HFFc6 (cell line): ENCODE measurements around the gene IL36B. TPM values are rescaled to one million over a fixed set of nuclear protein-coding genes. Genes with fewer than 3 reads are reported as not detected.

Experiments used
- DNase-seq: peaks from one replicate; pipeline ENCODE4 v3.0.0-alpha.2; 2018
- H3K27ac Mint-ChIP-seq: 2 replicates; pipeline ENCODE4 v1.8.0; 2020; ENCODE audit warnings: mild to moderate bottlenecking, mixed read lengths
- H3K27me3 Mint-ChIP-seq: 2 replicates; pipeline ENCODE4 v1.8.0; 2021; ENCODE audit warnings: mild to moderate bottlenecking, moderate library complexity, mixed read lengths; ENCODE audit not compliant: insufficient read depth
- H3K36me3 Mint-ChIP-seq: 2 replicates; pipeline ENCODE4 v1.8.0; 2021; ENCODE audit warnings: low read depth, mixed read lengths
- H3K4me1 Mint-ChIP-seq: 2 replicates; pipeline ENCODE4 v1.8.0; 2020; ENCODE audit warnings: low read depth, mixed read lengths
- H3K4me3 Mint-ChIP-seq: 2 replicates; pipeline ENCODE4 v1.8.0; 2020; ENCODE audit warnings: mild to moderate bottlenecking, moderate library complexity, mixed read lengths
- H3K9me3 Mint-ChIP-seq: 2 replicates; pipeline ENCODE4 v1.8.0; 2020; ENCODE audit warnings: mild to moderate bottlenecking, mixed read lengths
- CTCF ChIP-seq: fragments of 200-600 bp; sonication (generic); IDR thresholded peaks from 2 replicates; pipeline ENCODE4 v1.5.0; 2021; ENCODE audit warnings: antibody characterized with exemption, mild to moderate bottlenecking
- total RNA-seq, 6 experiments: library from RNA; stranded (reverse); fragmentation: NEBNext Ultra II Directional; extraction: Animal tissue kit (Norgen Biotek cat#: 25700); gene quantifications; 2 replicates in 1 of 6; 3 replicates in 5 of 6; pipeline ENCODE4 v1.2.3, GENCODE V29; 2021

The IL36B gene
- total RNA-seq, 6 experiments from 2014 or later: not detected

GRCh38 chr2:113093613-113093977, 40.9 kb upstream of the IL36B start:
- no peak overlapping the region for H3K4me3 Mint-ChIP-seq
- DNase-seq: no peak
- no peak for TF ChIP-seq CTCF
- no peak overlapping the region for H3K27ac Mint-ChIP-seq
- peaks cover 7% of the 10 kb centered on the region for H3K27me3 Mint-ChIP-seq
- H3K36me3 Mint-ChIP-seq: no peaks in the 10 kb centered on the region
- no peaks in the 10 kb centered on the region for H3K4me1 Mint-ChIP-seq
- H3K9me3 Mint-ChIP-seq: peaks cover 13% of the 10 kb centered on the region; the same call in 1 of the 2 replicates

- TF ChIP-seq CTCF: no peak
- DNase-seq: no peak
- Mint-ChIP-seq H3K4me3 (no peak overlapping the region), H3K9me3 (peaks cover 13% of the 10 kb centered on the region; the same call in 1 of the 2 replicates), H3K27ac (no peak overlapping the region), H3K27me3 (peaks cover 4% of the 10 kb centered on the region), H3K36me3 (no peaks in the 10 kb centered on the region), H3K4me1 (no peaks in the 10 kb centered on the region)
Observed at GRCh38 chr2:113092864-113093612, 40.4 kb upstream of the IL36B start.

GRCh38 chr2:113091231-113091896, 38.7 kb upstream of the IL36B start:
- Mint-ChIP-seq H3K27me3 (peaks cover 4% of the 10 kb centered on the region), H3K4me3 (no peak overlapping the region), H3K27ac (no peak overlapping the region), H3K4me1 (no peaks in the 10 kb centered on the region), H3K36me3 (no peaks in the 10 kb centered on the region), H3K9me3 (peaks cover 6% of the 10 kb centered on the region; the same call in 1 of the 2 replicates)
- TF ChIP-seq CTCF: no peak
- DNase-seq: no peak

- Mint-ChIP-seq H3K27me3 (peaks cover 9% of the 10 kb centered on the region), H3K36me3 (no peaks in the 10 kb centered on the region), H3K4me3 (no peak overlapping the region), H3K9me3 (peaks cover 1% of the 10 kb centered on the region; the same call in 1 of the 2 replicates), H3K4me1 (no peaks in the 10 kb centered on the region), H3K27ac (no peak overlapping the region)
- DNase-seq: no peak
- no peak for TF ChIP-seq CTCF
Observed at GRCh38 chr2:113089916-113090315, 37.2 kb upstream of the IL36B start.

- H3K36me3 Mint-ChIP-seq: no peaks in the 10 kb centered on the region
- H3K27me3 Mint-ChIP-seq: peaks cover 12% of the 10 kb centered on the region
- no peaks in the 10 kb centered on the region for H3K4me1 Mint-ChIP-seq
- no peaks in the 10 kb centered on the region for H3K9me3 Mint-ChIP-seq
- no peak overlapping the region for H3K27ac Mint-ChIP-seq
- no peak for DNase-seq
- no peak for TF ChIP-seq CTCF
- no peak overlapping the region for H3K4me3 Mint-ChIP-seq
Observed at GRCh38 chr2:113088213-113088992, 35.7 kb upstream of the IL36B start.
